ENCODE measurements around the gene STAT5A. TPM values are rescaled to one million over a fixed set of nuclear protein-coding genes. Genes with fewer than 3 reads are reported as not detected.

STAT5A gene
- polyA plus RNA-seq, 1 of the 3 experiments (the other 2 are of a cell fraction) = 2.3 TPM

GRCh38 chr17:42248351-42249179 is 39.7 kb upstream of the STAT5A start (continued):
- TF ChIP-seq ZBTB33 (IDR thresholded peaks at IDR 0.05; ENCODE audit: borderline replicate concordance, low read depth) (no peak), FOXM1 (IDR thresholded peaks at IDR 0.05; ENCODE audit: low read depth) (no peak), NFIC (IDR thresholded peaks at IDR 0.05; ENCODE audit: borderline replicate concordance) (no peak), MEF2A (IDR thresholded peaks at IDR 0.05; ENCODE audit: borderline replicate concordance, low read depth) (no peak), CHD2 (IDR thresholded peaks at IDR 0.05; ENCODE audit: low read length, partially characterized antibody) (peak; percentile 39), SMC3 (IDR thresholded peaks at IDR 0.05; ENCODE audit: low read depth, low read length) (no peak), RXRA (IDR thresholded peaks at IDR 0.05; ENCODE audit: borderline replicate concordance, low read depth) (no peak), TCF12 (IDR thresholded peaks at IDR 0.05) (no peak), EP300 (IDR thresholded peaks at IDR 0.05; ENCODE audit: borderline replicate concordance in 1 of 2, low read depth in 1 of 2, low read length in 1 of 2) (no peak), CTCF (IDR thresholded peaks at IDR 0.05) (no peak), EZH2phosphoT487 (IDR thresholded peaks at IDR 0.05; ENCODE audit: borderline replicate concordance, low read depth) (no peak), GABPA (IDR thresholded peaks at IDR 0.05; ENCODE audit: low read depth) (peak; percentile 72), MXI1 (IDR thresholded peaks at IDR 0.05; ENCODE audit: low read depth, low read length) (peak; percentile 83), USF2 (IDR thresholded peaks at IDR 0.05; ENCODE audit: borderline replicate concordance, low read depth, low read length) (peak; percentile 67; the same call in 1 of the 2 replicates), SIN3A (IDR thresholded peaks at IDR 0.05; ENCODE audit: borderline replicate concordance, low read depth, low read length) (no peak)
- TF ChIP-seq, protein P1, sequence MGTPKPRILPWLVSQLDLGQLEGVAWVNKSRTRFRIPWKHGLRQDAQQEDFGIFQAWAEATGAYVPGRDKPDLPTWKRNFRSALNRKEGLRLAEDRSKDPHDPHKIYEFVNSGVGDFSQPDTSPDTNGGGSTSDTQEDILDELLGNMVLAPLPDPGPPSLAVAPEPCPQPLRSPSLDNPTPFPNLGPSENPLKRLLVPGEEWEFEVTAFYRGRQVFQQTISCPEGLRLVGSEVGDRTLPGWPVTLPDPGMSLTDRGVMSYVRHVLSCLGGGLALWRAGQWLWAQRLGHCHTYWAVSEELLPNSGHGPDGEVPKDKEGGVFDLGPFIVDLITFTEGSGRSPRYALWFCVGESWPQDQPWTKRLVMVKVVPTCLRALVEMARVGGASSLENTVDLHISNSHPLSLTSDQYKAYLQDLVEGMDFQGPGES (IDR thresholded peaks at IDR 0.05; ENCODE audit: low read depth, low read length) = no peak
- TF ChIP-seq, protein P2, sequence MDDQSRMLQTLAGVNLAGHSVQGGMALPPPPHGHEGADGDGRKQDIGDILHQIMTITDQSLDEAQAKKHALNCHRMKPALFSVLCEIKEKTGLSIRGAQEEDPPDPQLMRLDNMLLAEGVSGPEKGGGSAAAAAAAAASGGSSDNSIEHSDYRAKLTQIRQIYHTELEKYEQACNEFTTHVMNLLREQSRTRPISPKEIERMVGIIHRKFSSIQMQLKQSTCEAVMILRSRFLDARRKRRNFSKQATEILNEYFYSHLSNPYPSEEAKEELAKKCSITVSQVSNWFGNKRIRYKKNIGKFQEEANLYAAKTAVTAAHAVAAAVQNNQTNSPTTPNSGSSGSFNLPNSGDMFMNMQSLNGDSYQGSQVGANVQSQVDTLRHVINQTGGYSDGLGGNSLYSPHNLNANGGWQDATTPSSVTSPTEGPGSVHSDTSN (IDR thresholded peaks at IDR 0.05) = no peak
- TF ChIP-seq, protein P3, sequence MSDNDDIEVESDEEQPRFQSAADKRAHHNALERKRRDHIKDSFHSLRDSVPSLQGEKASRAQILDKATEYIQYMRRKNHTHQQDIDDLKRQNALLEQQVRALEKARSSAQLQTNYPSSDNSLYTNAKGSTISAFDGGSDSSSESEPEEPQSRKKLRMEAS (IDR thresholded peaks at IDR 0.05; ENCODE audit: low read depth) = 0 out of 2 replicates have a peak, but pooled peaks have one; percentile 34
